HG03565 (cell line): Measurements from ENCODE around the gene TNNT3.

Source experiments
- ATAC-seq: cut with Tn5 transposase; IDR thresholded peaks from one replicate; pipeline ENCODE4 v1.9.1; 2021; ENCODE audit warnings: mild to moderate bottlenecking, moderate library complexity; ENCODE audit not compliant: unreplicated experiment

Gene TNNT3

DNA sequence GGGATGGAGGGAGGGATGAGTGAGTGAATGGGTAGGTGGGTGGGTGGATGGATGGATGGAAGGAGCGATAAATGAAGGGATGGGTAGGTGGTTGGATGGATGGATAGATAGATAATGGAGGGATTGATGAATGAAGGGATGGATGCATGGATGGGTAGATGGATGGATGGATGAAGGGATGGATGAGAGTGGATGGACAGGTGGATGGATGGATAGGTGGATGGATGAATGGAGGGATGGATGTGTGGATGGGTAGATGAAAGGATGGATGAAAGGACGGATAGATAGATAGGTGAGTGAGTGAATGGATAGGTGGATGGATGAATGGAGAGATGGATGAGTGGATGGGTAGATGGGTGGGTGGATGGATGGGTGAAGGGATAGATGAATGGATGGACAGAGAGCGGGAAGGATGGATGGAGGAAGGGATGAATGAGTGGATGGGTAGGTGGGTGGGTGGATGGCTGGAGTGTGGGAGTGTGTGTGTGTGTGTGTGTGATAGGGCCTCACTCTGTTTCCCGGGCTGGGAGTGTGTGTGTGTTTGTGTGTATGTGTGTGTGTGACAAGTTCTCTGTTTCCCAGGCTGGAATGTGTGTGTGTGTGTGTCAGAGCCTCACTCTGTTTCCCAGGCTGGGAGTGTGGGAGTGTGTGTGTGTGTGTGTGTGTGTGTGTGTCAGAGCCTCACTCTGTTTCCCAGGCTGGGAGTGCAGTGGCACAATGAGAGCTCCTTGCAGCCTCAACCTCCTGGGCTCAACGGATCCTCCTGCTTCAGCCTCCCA is 25.7 kb upstream of the TNNT3 start:
- ATAC-seq: no peak

- ATAC-seq: no peak
These were observed 24.7 kb upstream of the TNNT3 start for GRCh38 chr11:1894759-1895158.

DNA sequence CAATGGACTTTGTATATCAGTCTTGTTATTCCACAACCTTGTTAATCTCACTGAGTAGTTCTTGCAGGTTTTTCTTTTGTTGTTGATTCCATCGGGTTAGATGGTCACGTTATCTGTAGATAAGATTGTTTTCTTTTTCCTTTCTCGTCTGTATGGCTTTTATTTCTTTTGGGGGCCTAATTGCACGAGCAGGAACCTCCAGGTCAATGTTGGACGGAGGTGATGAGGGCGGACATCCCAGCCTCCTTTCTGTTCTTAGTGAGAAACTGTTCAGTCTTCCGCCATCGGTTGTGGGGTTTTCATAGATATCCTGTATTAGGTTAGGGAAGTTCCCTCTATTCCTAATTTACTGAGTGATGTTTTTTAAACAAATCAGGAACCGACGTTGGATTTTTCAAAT is 23.0 kb upstream of the TNNT3 start:
- no peak for ATAC-seq

- ATAC-seq: no peak
These were observed 22.6 kb upstream of the TNNT3 start for GRCh38 chr11:1896923-1897322.

DNA sequence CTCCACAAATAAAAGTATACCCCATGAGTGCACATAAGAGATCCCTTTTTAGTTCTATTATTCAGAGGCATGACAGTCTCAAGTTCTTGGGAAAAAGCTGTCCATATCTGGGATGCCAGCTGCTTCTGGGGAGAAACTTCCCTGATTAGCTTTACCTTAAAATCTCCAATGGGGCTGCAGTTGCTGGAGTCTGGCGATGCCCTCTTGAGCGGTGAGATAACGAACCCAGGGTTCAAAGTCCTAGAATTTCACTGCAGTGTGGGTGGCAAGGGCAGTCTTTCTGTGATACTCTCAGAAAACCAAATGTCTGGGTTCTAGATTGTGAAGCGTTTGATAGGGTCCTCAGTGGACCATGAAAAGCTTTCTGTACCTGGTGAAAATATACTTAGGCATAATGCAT is 20.4 kb upstream of the TNNT3 start:
- ATAC-seq: no peak

DNA sequence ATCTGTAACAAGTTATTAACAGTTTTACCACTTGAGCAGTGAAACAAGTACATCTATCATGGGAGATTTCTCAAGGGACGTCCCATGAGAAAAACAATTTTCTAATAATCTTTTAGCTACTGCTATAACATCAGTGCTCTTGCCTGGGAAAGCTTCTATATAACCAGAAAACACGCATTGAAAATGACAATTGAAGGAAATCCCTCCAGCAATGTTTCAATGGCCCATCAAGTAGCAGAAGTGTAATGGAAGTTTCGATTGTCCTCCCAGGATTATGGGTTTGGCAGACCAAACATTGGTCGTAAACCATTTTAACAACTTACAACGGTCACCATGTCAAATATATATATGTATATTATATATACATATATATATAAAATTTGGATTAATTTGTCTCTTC is 19.8 kb upstream of the TNNT3 start:
- ATAC-seq: no peak

GRCh38 chr11:1906181-1906580 is 13.3 kb upstream of the TNNT3 start:
- no peak for ATAC-seq

GRCh38 chr11:1906611-1907423 is 12.7 kb upstream of the TNNT3 start:
- no peak for ATAC-seq

- ATAC-seq: no peak
These were observed 10.9 kb upstream of the TNNT3 start for GRCh38 chr11:1908618-1909017.

GRCh38 chr11:1909524-1909923 is 10.0 kb upstream of the TNNT3 start:
- ATAC-seq: no peak

GRCh38 chr11:1912289-1912878 is 7.1 kb upstream of the TNNT3 start:
- no peak for ATAC-seq

GRCh38 chr11:1913271-1914060 is 6.0 kb upstream of the TNNT3 start:
- no peak for ATAC-seq

- ATAC-seq: no peak
These were observed 3.7 kb upstream of the TNNT3 start for GRCh38 chr11:1915795-1916131.

- ATAC-seq: no peak
These were observed 3.1 kb upstream of the TNNT3 start for GRCh38 chr11:1916132-1916985.

DNA sequence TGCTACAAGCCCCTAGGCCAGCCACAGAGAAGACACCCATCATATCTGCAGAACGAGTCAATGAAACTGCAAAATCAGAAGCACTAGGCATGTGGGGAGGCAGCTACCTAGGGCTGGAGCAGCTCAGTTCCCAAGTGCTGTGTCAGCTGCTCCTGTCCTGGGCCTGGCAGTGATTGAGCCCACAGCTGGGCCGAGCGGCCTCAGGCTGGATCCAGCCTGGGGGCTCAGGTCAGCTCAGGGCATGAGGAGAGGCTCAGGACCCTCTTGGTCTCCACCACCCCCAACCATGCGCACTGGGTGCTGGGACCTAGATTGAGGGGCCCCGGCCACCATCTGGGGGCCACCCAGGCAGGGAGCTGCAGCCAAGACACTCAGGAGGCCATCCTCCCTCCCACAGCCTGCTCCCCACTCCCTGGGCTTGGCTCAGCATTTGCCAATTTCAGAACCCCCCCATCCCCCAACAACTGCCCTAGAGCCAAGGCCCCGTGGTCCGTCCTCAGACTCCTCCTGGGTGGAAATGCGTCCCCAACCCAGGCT is 2.4 kb upstream of the TNNT3 start:
- ATAC-seq: no peak

GRCh38 chr11:1917523-1918435 is 1.7 kb upstream of the TNNT3 start:
- no peak for ATAC-seq

DNA sequence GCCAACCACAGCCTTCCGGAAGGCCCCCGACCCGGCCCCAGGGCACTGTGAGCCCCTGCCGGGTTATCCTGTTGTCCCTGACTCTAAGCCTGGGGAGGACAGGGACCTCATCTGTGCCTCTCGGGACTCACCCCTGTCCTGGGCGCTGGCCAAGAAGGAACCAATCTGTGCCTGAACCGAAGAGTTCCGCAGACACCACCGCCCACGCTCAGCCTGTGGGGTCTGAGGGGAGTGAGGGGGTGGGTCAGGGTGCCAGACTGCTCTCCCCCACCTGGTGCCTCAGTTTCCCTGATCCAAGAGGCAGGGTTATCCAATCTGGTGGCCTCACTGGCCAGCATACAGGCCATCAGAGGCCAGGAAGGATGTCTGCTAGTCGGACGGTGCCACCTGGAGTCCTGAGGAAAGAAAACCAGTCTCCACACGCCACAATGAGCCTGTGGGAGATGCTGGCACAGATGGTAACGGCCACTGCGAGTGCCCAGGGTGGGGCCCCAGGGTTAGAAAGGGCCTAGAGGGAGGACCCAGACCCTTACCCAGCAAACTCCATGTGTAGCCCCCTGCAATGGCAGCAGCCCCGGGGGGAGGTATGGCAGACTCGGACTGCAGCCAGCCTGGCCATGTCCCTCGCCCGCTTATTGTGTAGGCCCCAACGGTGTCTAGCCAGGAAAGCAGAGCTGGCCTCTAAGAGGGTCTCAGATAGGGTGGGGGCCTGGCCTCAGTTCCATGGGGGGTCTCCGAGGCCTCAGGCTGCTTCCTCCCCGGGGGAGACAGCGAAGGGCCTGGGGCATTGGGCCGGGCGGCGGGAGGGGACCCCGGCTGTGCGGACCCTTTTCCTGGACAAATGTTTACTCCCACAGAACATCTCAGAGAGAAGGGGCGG is 827 bp upstream of the TNNT3 start:
- ATAC-seq: no peak
